Stomach (tissue), 9 donors: Measurements from ENCODE around the gene SLC43A1. TPM values are rescaled to one million over a fixed set of nuclear protein-coding genes. Genes with fewer than 3 reads are reported as not detected.

ENCODE experiments used
- DNase-seq, 2 donors: peaks; one replicate each; pipeline versions ENCODE4 v3.0.0 to v3.0.0-alpha.2; 2013 to 2019
- H3K27ac ChIP-seq, 5 donors: fragments of 200-600 bp in 4 of 5; sonication (generic) in 4 of 5; one replicate each; pipeline ENCODE4 v1.5.1; 2013 to 2019; ENCODE audit warnings: mild to moderate bottlenecking in 1 of 5, moderate library complexity in 1 of 5
- H3K27me3 ChIP-seq, 3 donors: fragments of 200-600 bp; sonication (generic); one replicate each; pipeline ENCODE4 v1.5.1; 2017 to 2019; ENCODE audit warnings: mixed run types in 1 of 3
- H3K36me3 ChIP-seq, 4 donors: fragments of 200-600 bp; sonication (generic); 1 replicate in 3 of 4; 2 replicates in 1 of 4; pipeline ENCODE4 v1.5.1; 2016 to 2019
- H3K4me1 ChIP-seq, 4 donors: fragments of 200-600 bp; sonication (generic); one replicate each; pipeline ENCODE4 v1.5.1; 2016 to 2019
- H3K4me3 ChIP-seq, 4 donors: fragments of 200-600 bp; sonication (generic) in 3 of 4; one replicate each; pipeline ENCODE4 v1.5.1; 2016 to 2019; ENCODE audit warnings: mild to moderate bottlenecking in 1 of 4
- H3K9me3 ChIP-seq, 4 donors: fragments of 200-600 bp; sonication (generic); one replicate each; pipeline ENCODE4 v1.5.1; 2016 to 2019
- EP300 ChIP-seq: sonication (generic); formaldehyde crosslinking; IDR thresholded peaks from one replicate; pipeline ENCODE4 v1.6.1; 2017; ENCODE audit warnings: antibody characterized with exemption
- POLR2A ChIP-seq, 4 donors: fragments of 450-650 bp; IDR thresholded peaks; one replicate each; pipeline ENCODE4 v1.6.1; 2016; ENCODE audit warnings: antibody characterized with exemption in 4 of 4, control low read depth in 2 of 4, mild to moderate bottlenecking in 1 of 4, moderate library complexity in 1 of 4
- POLR2AphosphoS5 ChIP-seq, 3 donors: sonication (generic); formaldehyde crosslinking; IDR thresholded peaks; one replicate each; pipeline ENCODE4 v1.6.1; 2016; ENCODE audit warnings: antibody characterized with exemption in 3 of 3
- WGBS, 5 donors: extraction: QIAGEN DNeasy Blood & Tissue Kit in 3 of 5; methylation state at CpG; one replicate each; pipeline versions ENCODE4 v1.1.5 to v1.1.7; 2013 to 2018; 5-methylcytosine and 5-hydroxymethylcytosine counted together
- intact Hi-C: fragments of 100-400 bp; cut with DNase I; formaldehyde crosslinking; loops from one replicate; pipeline ENCODE4 v1.15.1; 2023; ENCODE audit warnings: low total_unique reads
- polyA plus RNA-seq, 3 donors: library from polyadenylated mRNA; stranded (reverse); fragments of 200-250 nt; gene quantifications; one replicate each; pipeline ENCODE4 v1.2.3, GENCODE V29; 2013
- total RNA-seq, 5 donors: library from RNA; depleted of rRNA; stranded (reverse); fragments of >200 nt; gene quantifications; one replicate each; pipeline versions ENCODE4 v1.1.0 to v1.2.3, GENCODE V29; 2014 to 2016
- TF ChIP-seq, protein P1 (sequence below), 7 experiments: fragments of 450-650 bp in 4 of 7; fragments of 200-600 bp in 3 of 7; sonication (generic) in 3 of 7; IDR thresholded peaks; one replicate each; pipeline ENCODE4 v1.5.1; 2016 to 2019; ENCODE audit warnings: antibody characterized with exemption in 7 of 7, control low read depth in 2 of 7, mild to moderate bottlenecking in 1 of 7
- donor health status: healthy with polysubstance abuse.
- donor health status: Bipolar disorder and iron deficiency.
- donor health status: healthy.

SLC43A1 gene
- total and polyA plus RNA-seq, 8 donors = 10.5 to 38.4 (median 19.1) TPM

- TF ChIP-seq POLR2A (IDR thresholded peaks at IDR 0.05) (no peak), EP300 (no peak), POLR2AphosphoS5 (IDR thresholded peaks at IDR 0.05) (no peak)
- TF ChIP-seq, protein P1, sequence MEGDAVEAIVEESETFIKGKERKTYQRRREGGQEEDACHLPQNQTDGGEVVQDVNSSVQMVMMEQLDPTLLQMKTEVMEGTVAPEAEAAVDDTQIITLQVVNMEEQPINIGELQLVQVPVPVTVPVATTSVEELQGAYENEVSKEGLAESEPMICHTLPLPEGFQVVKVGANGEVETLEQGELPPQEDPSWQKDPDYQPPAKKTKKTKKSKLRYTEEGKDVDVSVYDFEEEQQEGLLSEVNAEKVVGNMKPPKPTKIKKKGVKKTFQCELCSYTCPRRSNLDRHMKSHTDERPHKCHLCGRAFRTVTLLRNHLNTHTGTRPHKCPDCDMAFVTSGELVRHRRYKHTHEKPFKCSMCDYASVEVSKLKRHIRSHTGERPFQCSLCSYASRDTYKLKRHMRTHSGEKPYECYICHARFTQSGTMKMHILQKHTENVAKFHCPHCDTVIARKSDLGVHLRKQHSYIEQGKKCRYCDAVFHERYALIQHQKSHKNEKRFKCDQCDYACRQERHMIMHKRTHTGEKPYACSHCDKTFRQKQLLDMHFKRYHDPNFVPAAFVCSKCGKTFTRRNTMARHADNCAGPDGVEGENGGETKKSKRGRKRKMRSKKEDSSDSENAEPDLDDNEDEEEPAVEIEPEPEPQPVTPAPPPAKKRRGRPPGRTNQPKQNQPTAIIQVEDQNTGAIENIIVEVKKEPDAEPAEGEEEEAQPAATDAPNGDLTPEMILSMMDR (IDR thresholded peaks at IDR 0.05) = no peak
- Histone ChIP-seq H3K4me3 (no peak overlapping the region), H3K4me1 (peaks cover 8 to 28% (median 18%) of the 10 kb centered on the region in 4 donors), H3K36me3 (peaks cover 0 to 18% (median 16%) of the 10 kb centered on the region in 4 donors), H3K27ac (no peak overlapping the region), H3K9me3 (no peaks in the 10 kb centered on the region), H3K27me3 (no peaks in the 10 kb centered on the region)
- intact Hi-C loops = loop anchor here (5.0 kb wide), 1 partner anchor 37 kb away; no protein-coding TSS in a partner anchor
- DNase-seq = no peak
These were observed 13.5 kb upstream of the SLC43A1 start for GRCh38 chr11:57529012-57529411.

GRCh38 chr11:57527056-57527631 lies 11.6 kb upstream of the SLC43A1 start:
- intact Hi-C loops = loop anchor here (5.0 kb wide), 1 partner anchor 35 kb away; no protein-coding TSS in a partner anchor
- no peaks in the 10 kb centered on the region for H3K27me3 ChIP-seq

DNA sequence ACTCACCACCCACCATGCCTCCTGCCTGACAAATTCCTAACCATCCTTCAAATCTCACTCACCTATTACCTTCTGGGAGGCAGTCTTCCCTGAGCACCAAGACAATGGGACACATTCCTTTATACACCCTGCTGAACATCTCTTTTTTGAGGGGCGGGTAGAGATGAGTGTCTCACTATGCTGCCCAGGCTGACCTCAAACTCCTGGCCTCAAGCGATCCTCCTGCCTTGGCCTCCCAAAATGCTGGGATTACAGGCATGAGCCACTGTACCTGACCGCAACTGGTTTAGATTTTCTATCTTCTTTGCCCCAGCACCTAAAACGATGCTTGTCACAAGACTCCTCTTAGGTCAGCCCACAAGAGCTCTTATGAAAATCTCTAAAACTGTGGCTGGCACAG lies 7.9 kb upstream of the SLC43A1 start:
- no peak for TF ChIP-seq POLR2A (IDR thresholded peaks at IDR 0.05)
- no peak for TF ChIP-seq EP300
- TF ChIP-seq, protein P1 (IDR thresholded peaks at IDR 0.05) = no peak
- no peak for TF ChIP-seq POLR2AphosphoS5 (IDR thresholded peaks at IDR 0.05)

More at GRCh38 chr11:57527056-57527631, 11.6 kb upstream of the SLC43A1 start:
- DNase-seq = peak; percentile 85 to 89
- Histone ChIP-seq H3K9me3 (no peaks in the 10 kb centered on the region), H3K36me3 (peaks cover 0 to 18% (median 16%) of the 10 kb centered on the region in 4 donors), H3K4me1 (peaks cover 8 to 28% (median 18%) of the 10 kb centered on the region in 4 donors), H3K27ac (no peak overlapping the region), H3K4me3 (no peak overlapping the region)
- no peak for TF ChIP-seq EP300
- TF ChIP-seq, protein P1 (IDR thresholded peaks at IDR 0.05) = peak in 5 of 7 experiments; percentile 87 to 97 (median 89)
- peak in 1 of 3 donors; percentile 48 for TF ChIP-seq POLR2AphosphoS5 (IDR thresholded peaks at IDR 0.05)
- WGBS, 5 donors = 15 to 18% (median 17%) methylated on average over 7 of the region's 7 CpGs

DNA sequence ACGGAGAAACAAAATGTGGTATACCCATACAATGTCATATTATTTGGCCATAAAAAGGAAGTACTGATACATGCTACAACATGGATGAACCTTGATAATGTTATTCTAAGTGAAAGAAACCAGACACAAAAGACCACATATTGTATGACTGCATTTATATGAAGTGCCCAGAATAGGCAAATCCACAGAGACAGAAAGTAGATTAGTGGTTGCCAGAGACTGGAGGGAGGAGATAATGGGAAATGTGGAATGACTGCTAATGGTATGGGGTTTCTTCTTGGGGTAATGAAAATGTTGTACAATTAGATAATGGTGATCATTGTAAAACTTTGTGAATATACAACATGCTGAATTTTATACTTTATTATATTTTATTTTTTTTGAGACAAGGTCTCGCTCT lies 5.6 kb upstream of the SLC43A1 start:
- TF ChIP-seq POLR2AphosphoS5 (IDR thresholded peaks at IDR 0.05) (no peak), POLR2A (IDR thresholded peaks at IDR 0.05) (no peak), EP300 (no peak)
- TF ChIP-seq, protein P1 (IDR thresholded peaks at IDR 0.05) = no peak
- H3K4me3 ChIP-seq = no peak overlapping the region
- no peaks in the 10 kb centered on the region for H3K9me3 ChIP-seq
- no peak overlapping the region for H3K27ac ChIP-seq
- peaks cover 0 to 2% (median 1%) of the 10 kb centered on the region in 4 donors for H3K4me1 ChIP-seq
- WGBS, 5 donors = 90 to 94% (median 92%) methylated on average over 2 of the region's 2 CpGs
- intact Hi-C loops = no loop called here
- no peaks in the 10 kb centered on the region for H3K36me3 ChIP-seq
- no peak for DNase-seq
- H3K27me3 ChIP-seq = no peaks in the 10 kb centered on the region

More for the DNA sequence above, 7.9 kb upstream of the SLC43A1 start:
- DNase-seq = no peak
- peaks cover 0 to 10% (median 9%) of the 10 kb centered on the region in 4 donors for H3K36me3 ChIP-seq
- no peaks in the 10 kb centered on the region for H3K9me3 ChIP-seq
- no peak overlapping the region for H3K4me3 ChIP-seq
- no peak overlapping the region for H3K27ac ChIP-seq
- H3K4me1 ChIP-seq = peaks cover 0 to under 1% (median 0%) of the 10 kb centered on the region in 4 donors
- intact Hi-C loops = no loop called here
- whole genome bisulfite sequencing, 5 donors = 92 to 99% (median 93%) methylated on average over 4 of the region's 4 CpGs
- H3K27me3 ChIP-seq = no peaks in the 10 kb centered on the region
